PFSK-1 (cell line): Measurements from ENCODE around the gene GSG1L2.

ENCODE experiments used
- FOXP2 ChIP-seq: optimal IDR thresholded peaks from 2 replicates; pipeline ENCODE3; 2011; ENCODE audit warnings: borderline replicate concordance, control low read depth, inconsistent platforms; ENCODE audit not compliant: insufficient read depth; ENCODE audit errors: extremely low read length, extremely low read depth
- POLR2AphosphoS5 ChIP-seq: IDR thresholded peaks from 2 replicates; pipeline ENCODE4 v1.6.1; 2012; ENCODE audit warnings: low read depth, mild to moderate bottlenecking, control low read depth, low read length, moderate library complexity
- REST ChIP-seq, 2 experiments: IDR thresholded peaks; 2 replicates each; pipeline versions ENCODE4 v1.6.1 to v1.8.0; 2011 to 2012; ENCODE audit warnings: low read depth in 2 of 2, low read length in 2 of 2, control low read depth in 1 of 2, inconsistent platforms in 1 of 2, mild to moderate bottlenecking in 1 of 2, moderate library complexity in 1 of 2; ENCODE audit not compliant: insufficient read depth in 1 of 2
- SIN3A ChIP-seq: IDR thresholded peaks from 2 replicates; pipeline ENCODE4 v1.6.1; 2012; ENCODE audit warnings: mild to moderate bottlenecking, low read length, moderate library complexity, borderline replicate concordance; ENCODE audit not compliant: insufficient read depth
- TAF1 ChIP-seq: IDR thresholded peaks from 2 replicates; pipeline ENCODE4 v1.6.1; 2012; ENCODE audit warnings: low read length, control low read depth, borderline replicate concordance; ENCODE audit not compliant: insufficient read depth

- TF ChIP-seq POLR2AphosphoS5 (no peak), SIN3A (no peak), TAF1 (no peak), REST (IDR thresholded peaks at IDR 0.05; ENCODE audit: insufficient read depth in 1 of 2, low read depth in 2 of 2, low read length in 2 of 2) (no peak), FOXP2 (no peak)
Measured at GRCh38 chr17:9765322-9765721, 56.6 kb downstream of the GSG1L2 start.
